NCI-H1048 (cell line): ENCODE data around the gene ARL5A.
"Not testable (repeated sequence)": the region's sequence is repeated elsewhere in the genome, so short reads cannot be mapped to it uniquely, and the experiment has no call there.

Experiments
- DNase-seq: peaks from one replicate; lab custom pipeline; 2025; lab: John Stamatoyannopoulos, UW

The ARL5A gene

DNA sequence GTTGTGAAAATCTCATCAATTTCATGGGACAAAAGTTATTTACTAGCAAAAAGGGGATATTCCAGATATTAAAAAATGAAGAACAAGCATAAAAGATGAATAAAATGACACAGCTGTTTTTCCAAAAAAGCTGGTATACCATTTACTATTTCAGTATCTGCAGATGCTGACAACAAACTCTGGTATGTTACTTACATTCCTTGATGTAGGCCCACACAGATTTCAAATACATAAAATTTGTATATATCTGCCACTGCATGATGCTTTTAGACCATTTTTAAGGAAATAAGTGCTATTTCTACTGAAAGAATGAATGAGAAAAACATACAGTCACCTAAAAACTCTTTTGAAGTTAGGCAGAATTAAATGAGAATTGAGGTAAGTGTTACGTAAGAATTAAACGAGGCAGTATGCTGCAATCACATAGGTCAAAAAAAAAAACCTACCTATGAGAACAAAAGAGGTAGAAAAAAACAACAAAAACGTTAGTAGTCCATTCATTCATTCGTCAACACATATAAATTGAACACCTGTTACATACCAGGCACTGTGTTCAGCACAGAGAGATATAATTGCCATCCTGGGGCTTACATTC is 32.5 kb downstream of the ARL5A start:
- DNase-seq: no peak

DNA sequence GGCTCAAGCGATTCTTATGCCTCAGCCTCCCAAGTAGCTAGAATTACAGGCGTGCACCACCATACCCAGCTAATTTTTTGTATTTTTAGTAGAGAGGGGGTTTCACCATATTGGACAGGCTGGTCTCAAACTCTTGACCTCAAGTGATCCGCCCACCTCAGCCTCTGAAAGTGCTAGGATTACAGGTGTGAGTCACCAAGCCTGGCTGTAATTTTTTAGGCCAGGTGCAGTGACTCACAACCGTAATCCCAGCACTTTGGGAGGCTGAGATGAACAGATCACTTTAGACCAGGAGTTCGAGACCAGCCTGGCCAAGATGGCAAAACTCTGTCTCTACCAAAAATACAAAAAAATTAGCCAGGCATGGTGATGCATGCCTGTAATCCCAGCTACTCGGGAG is 33.8 kb downstream of the ARL5A start:
- DNase-seq: not testable (repeated sequence)

DNA sequence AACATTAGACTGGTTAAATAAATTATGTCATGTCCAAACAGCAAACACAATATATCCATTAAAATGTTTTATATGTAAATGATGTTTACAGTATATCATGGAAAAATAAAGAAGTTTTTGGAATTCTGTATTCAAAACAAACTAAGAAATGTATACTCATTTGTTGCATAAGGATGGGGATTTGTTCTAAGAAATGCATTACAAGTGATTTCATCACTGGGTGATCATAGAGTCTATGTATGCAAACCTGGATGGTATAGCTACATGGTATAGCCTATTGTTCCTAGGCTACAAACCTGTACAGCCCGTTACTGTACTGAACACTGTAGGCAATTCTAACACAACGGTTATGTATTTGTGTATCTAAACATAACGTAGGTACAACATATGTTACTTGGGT is 35.1 kb downstream of the ARL5A start:
- DNase-seq: no peak

DNA sequence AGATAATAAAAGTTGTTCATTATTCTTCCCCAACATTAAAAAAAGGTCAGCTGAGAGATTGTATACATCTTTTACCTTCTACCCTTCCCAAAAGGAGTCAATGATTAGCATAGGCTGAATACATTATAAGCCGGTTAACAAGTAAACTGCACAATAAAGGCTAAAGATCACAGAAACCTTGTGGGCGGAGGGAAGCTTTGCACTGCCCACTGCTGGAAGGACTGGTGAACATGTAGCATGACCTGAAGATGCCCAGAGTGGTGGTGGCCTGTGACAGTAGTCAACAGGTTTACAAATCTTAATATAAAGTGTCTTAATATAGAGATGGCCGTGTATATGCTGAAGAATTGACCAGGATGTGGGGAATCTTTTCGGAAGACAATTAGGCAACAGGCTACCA is 35.6 kb downstream of the ARL5A start:
- no peak for DNase-seq

DNA sequence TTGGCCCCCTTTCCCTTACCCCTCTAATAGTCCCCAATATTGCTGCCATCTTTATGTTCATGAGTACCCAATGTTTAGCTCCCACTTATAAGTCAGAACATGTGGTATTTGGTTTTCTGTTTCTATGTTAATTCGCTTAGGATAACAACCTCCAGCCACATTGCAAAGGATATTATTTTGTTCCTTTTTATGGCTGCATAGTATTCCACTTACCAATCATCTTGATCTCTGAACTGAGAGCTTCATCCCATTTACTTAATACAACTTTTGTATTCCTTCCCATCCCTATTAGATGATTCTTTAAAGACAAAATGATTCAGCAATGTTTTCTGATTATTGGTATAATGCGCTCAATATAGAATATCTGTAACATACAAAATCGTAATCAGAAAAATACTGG is 36.7 kb downstream of the ARL5A start:
- DNase-seq: no peak

DNA sequence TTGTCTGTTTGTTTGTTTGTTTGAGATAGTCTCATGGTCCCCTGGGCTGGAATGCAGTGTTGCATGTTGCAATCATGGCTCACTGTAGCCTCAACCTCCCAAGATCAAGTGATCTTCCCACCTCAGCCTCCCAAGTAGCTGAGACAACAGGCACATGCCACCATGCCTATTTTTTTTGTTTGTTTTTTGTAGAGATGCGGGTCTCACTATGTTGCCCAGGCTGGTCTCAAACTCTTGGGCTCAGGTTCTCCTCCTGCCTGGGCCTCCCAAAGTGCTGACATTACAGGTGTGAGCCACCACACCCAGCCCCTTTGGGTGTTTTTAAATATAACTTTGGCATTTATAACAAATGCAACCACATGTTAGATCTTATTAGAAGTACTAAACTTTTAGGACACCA is 37.5 kb downstream of the ARL5A start:
- no peak for DNase-seq

DNA sequence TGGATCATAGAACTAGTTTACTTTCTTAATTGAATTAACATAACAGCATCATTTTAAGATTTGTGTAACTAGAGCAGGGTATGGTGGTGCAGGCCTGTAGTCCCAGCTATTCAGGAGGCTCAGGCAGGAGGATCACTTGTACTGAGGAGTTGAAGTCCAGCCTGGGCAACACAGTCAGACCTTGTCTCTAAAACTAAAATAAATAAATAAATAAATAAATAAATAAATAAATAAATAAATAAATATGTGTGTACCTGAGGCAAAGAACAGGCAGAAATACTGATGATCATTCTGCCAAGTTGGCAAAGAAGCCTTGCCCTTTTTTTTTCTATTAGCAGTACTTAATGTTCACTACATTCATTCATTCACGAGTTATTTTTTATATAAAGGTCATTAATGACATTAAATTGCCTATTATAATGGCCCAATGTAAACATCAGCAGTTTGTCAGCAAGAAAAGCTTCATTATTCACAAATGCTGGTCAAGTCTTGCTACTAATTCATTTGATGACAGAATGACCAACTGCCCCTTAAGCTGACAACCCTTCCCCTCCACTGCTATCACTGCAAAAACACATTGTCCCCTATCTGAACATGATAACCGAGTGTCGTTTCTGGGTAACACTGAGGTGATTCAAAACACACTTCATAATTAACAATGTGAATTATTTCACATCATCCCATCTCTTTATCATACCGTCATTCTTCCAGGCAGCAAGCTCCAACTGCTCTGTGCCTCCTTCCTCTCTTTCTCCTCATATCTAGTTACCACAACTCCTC is 39.0 kb downstream of the ARL5A start:
- DNase-seq: no peak

DNA sequence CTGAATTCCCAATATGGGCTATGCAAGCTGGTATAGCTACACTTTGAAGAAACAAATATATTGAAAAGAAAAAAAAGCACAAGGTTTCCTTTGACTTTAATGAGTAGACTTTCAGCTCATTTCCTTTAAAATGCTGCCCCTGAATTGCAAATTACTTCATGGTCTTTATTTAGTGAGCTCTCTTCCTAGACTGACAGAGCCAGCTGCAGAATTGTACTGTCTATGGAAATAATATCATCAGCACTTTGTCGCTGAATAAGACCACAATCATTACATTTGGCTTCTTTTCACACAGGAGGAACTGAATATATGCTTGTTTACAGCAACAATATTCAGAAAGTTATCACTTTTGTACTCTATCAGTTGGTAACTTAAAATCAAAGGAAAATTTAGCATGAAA is 41.7 kb downstream of the ARL5A start:
- no peak for DNase-seq

DNA sequence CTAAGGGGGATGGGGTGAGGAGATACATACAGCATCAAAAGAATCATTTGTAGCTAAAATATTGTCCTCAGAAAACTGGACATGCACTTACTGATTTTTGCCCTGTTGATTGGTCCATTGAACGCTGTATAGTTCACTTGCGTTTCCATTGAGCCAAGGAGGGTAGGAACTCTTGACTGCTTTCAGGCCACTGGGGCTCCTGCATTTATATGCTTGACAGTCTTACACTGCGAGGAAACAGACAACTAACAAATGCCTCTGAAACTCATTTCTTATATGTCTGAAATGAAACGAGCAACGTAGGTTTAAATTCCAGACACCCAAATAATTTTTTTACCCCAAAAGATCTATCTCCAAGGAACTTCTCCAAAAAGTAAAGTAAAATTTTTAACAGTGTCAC is 42.1 kb downstream of the ARL5A start:
- DNase-seq: no peak

DNA sequence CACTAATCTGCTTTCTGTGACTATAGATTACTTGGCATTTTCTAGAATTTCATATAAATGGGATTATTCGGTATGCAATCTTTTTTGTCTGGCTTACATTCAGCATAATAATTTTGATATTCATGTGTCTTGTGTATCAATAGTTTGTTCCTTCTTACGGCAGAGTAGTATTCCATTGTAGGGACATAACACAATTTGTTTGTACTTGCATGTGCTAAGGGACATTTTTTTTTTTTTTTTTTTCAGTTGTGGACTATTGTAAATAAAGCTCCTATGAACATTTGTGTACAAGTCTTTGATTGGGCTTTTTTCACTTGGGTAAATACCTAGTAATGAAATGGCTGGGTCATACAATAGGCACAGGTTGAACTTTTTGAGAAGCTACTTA is 45.1 kb downstream of the ARL5A start:
- DNase-seq: no peak

DNA sequence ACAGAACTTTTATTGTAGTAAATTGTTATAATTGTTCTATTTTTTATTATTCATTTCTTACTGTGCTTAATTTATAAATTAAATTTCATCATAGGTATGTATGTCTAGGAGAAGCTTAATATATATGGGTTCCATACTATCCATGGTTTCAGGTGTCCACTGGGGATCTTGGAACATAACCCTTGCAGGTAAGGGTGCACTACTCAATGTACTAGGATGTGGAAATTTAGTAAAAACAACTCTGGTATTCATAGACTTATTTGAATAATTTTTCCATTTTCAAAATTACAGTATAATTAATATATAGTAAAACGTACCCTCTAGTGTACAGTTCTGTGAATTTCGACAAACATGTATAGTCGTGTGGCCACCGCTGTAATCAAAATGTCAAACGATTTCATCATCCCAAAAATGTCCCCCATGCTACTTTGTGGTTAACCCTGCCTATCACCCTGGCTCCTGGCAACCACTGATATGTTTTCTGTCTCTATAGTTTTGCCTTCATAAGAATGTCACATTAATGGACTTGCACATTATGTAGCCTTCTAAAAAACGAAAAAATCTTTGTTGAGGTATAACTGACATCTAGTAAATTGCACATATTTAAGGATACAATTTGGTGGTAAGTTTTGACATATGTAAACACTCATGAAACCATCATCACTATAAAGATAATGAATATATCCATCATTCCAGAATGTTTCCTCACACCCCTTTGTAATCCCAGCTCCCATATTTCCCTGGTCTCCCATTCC is 45.7 kb downstream of the ARL5A start:
- DNase-seq: no peak

DNA sequence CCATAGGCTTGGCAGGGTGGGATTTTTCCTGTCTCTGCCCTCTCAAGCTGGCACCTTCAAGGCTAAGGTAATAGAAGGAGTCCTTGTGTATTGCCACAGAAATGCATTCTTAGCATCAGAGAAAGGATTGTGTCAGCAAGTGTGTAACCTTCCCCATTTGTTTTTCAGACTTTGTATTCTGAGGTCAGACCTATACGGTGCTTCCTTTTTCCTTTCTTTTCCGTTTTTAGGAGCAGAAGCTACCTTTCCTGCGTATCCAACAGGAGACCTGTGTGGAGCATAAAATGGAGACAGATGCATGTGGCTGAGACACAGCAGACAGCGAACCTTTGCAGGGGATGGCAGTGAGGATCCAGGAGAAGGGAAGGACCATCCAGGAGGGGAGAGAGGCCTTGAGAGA is 46.6 kb downstream of the ARL5A start:
- no peak for DNase-seq

DNA sequence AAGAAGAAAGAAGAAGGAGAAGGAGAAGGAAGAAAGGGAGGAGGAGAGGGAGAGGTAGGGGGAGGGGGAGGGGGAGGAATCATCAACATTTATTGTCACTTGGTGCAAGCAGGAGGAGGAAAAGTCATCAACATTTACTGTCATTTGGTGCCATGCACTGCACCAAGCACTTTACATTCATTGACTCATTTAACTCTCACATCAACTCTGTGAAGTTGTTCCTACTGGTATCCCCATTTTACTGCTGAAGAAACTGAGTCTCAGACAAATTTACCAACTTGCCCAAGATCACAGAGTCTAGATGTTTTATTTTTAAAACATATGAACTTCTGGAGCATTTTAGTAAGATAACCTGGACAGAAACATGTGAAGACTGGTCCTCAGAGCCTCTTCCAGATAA is 47.3 kb downstream of the ARL5A start:
- no peak for DNase-seq

DNA sequence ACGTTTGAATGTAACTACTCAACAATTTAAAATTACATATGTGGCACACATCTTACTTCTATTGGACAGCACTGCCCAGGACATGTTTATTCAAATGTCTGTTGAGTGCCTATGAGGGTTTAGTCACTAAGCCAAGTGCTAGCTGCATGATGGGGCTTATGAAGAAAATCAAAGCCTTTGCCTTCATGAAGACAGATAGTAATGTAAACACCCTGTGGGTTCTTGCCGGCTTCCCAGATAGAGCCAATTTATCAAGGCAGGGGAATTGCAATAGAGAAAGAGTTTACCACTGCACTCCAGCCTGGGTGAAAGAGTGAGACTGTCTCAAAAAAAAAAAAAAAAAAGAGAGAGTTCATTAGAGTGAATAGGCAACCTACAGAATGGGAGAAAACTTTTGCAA is 50.3 kb downstream of the ARL5A start:
- DNase-seq: no peak

DNA sequence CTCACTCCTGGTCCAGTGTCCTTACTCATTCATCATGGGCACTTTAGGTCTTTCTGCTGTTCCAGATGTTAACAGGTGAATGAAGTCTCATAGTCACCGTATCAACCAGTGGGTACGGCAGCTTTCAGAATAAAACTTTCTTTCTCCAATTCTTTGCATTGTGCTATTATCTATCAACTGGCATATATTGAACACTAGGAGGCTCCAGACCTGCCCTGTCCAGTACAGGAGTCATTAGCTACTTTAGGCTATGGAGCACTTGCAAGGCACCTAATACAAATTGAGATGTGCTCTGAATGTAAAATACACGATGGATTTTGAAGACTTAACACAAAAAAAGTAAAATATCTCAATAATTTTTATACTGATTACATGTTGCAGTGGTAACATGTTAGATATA is 50.7 kb downstream of the ARL5A start:
- no peak for DNase-seq

DNA sequence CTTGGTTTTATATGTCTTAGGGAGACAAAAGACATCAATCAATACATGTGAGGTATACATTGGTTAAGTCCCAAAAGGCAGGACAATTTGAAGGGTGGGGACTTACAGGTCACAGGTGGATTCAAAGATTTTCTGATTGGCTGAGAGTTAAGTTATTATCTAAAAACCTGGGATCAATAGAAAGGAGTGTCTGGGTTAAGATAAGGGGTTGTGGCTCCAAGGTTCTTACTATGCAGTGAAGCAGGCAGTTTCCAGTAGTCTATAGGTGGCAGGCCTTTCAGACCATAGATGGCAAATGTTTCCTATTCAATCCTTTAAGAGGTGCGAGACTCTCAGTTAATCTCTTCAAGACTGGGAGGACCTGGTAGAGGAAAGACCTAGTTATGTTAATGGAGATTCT is 51.9 kb downstream of the ARL5A start:
- no peak for DNase-seq

DNA sequence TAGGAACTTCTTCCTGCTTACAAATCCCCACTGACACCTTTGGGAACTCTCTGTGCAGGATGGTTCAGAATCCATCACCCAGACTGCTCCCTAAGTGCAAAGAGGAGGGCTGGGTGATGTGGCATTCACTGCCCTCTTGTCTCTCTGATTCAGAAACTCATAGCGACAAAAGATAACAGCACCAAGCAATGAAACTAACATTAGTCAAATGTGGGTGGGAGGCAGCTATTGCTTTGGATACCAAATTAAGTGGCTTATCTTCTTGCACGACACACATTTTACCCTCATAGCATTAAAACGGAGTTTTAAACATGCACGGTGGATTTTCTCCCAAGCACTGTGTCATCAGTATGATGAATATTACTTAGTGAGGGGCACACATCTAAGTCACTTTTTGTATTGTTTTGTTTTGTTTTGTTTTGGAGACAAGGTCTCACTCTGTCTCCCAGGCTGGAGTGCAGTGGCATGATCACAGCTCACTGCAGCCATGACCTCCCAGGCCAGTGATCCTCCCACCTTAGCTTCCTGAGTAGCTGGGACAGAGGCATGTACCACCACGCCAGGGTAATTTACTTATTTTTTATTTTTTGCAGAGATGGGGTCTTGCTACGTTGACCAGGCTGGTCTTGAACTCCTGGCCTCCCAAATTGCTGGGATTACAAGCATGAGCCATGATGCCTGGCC is 53.0 kb downstream of the ARL5A start:
- no peak for DNase-seq

DNA sequence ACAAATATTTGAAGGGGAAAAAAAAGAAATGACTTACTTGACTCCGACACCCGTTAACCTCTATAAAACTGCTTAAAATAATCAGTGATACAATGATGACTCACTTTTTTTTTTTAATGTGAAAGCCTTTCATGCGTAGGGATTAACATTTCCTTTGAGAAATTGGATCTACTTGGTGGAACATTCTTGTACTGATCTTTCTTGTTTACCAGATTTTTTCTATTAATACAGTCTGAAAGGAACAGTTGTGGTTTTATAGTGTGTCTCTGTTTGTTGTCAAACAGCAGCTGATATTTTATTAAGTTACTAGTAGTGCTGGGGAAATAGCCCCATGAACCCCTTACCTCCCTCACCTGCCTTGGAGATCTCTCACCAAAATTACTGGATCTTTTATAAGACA is 53.7 kb downstream of the ARL5A start:
- DNase-seq: no peak

DNA sequence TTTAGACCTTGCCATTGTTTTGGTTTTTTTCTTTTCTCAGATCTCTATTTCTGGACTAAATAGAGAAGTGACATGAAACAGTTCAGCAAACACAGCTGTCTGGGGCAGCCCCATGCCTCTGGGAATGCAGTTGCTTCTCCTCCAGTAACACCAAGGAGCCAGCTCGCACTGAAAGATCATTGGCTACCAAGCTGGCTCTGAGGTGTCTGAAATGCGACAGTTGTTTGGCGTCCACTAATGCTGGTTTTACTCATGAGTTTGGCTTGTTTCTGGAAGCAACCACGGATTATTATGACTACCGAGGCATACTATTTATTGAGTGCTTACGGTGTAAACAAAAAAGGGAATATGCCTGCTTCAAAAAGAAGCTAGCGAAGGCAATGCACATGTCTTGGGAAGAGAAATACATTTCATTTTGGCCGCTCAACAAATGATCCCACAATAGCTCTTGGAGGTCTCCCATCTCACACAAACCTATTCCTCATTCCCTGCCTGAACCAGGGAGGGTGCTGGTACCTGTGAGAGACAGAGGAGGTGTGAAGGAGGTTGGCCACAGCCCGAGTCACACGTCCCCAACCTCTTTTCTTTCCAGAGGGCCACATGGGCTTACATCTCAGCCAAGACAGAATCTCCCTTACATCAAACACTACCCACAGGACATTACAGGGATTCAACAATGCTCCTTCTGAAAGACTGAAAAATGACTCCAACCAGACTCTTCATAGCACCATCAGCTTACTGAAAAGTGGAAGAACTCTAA is 56.4 kb downstream of the ARL5A start:
- DNase-seq: no peak

DNA sequence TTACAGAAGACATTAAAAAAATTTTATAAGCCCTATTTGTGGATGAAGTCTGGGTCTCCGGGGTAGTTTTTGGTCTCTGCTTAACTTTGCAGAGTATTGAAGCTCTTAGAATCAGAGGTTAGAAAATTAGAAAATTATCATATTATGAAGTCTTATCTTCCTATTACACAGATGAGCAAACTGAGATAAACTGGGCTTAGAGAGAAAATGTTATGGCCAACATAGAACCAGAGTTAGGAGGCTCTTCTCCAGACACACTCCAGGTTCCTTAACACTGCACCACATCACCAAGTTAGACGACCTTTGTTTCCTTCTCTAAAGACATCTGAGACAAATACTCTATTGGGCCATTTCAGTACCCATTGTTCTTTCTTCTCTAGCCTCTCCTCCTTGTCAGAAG is 57.2 kb downstream of the ARL5A start:
- no peak for DNase-seq

DNA sequence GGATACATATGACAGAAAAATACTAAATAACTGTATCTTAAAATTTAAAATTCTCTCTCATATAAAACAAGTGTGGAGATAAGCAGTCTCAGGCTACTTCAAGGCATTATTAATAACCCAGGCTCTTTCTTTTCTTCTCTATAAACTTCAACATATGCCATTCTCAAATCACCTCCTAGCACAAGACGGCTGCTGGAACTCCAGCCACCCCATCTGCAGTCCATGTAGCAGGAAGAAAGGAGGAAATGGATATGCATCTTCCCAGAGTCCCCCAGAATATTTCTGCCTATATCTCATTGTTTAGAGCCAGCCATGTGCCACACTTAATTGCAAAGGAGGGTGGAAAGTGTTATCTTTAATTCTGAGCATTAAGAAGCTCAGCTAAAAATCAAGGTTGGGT is 58.6 kb downstream of the ARL5A start:
- DNase-seq: no peak

DNA sequence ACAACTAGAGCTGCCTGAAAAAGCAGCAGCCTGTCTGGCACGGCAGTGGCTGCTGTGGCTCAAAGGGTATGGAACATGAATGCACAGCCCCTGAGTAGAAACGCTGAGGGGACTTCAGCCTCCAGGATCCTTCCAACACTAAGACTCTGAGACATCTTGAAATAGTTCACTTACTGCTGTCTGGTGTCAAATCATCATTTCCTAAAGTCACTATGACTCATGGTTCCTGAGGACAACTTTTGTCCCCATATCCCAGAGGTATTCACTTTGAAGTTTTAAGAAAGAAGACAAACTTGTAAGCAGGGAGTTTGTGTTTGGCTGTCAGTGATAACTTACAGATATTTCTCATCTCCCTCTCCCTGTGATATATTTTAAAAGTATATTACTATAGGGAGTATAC is 60.7 kb downstream of the ARL5A start:
- no peak for DNase-seq
